MCF 10A (cell line): ENCODE results near the gene CACNA1C. TPM values are rescaled to one million over a fixed set of nuclear protein-coding genes. Genes with fewer than 3 reads are reported as not detected.

ENCODE experiments used
- BruUV-seq: library from RNA; stranded (reverse); fragments of 400-500 nt; replicated peaks from 2 replicates; lab custom pipeline; 2021; lab: Mats Ljungman, UMichigan
- CTCF ChIA-PET: fragments of 300-600 bp; sonication (Branson Sonifier 250); formaldehyde crosslinking; extraction: SDS; loops from one replicate; lab custom pipeline; 2021; ENCODE audit warnings: antibody characterized with exemption, inconsistent platforms; lab: Yijun Ruan, JAX
- POLR2A ChIA-PET: fragments of 300-600, 350-650 bp; sonication (Branson Sonifier 250); formaldehyde crosslinking; extraction: SDS; loops from one replicate; lab custom pipeline; 2020; ENCODE audit warnings: antibody characterized with exemption, inconsistent platforms; lab: Yijun Ruan, JAX
- DNase-seq: peaks from one replicate; pipeline ENCODE4 v3.0.0-alpha.2; 2018; ENCODE audit not compliant: unreplicated experiment
- H3K27ac Mint-ChIP-seq: one replicate; pipeline ENCODE4 v1.8.0; 2022; ENCODE audit warnings: mild to moderate bottlenecking, low read depth, mixed read lengths; ENCODE audit not compliant: unreplicated experiment
- H3K27me3 Mint-ChIP-seq: one replicate; pipeline ENCODE4 v1.8.0; 2022; ENCODE audit warnings: mixed read lengths; ENCODE audit not compliant: insufficient read depth, unreplicated experiment
- H3K36me3 Mint-ChIP-seq: one replicate; pipeline ENCODE4 v1.8.0; 2022; ENCODE audit warnings: mild to moderate bottlenecking, moderate library complexity, mixed read lengths; ENCODE audit not compliant: insufficient read depth, unreplicated experiment
- H3K4me1 Mint-ChIP-seq: one replicate; pipeline ENCODE4 v1.8.0; 2022; ENCODE audit warnings: mixed read lengths; ENCODE audit not compliant: insufficient read depth, unreplicated experiment
- H3K4me3 Mint-ChIP-seq: one replicate; pipeline ENCODE4 v1.8.0; 2022; ENCODE audit warnings: mild to moderate bottlenecking, moderate library complexity, mixed read lengths; ENCODE audit not compliant: unreplicated experiment
- H3K9me3 Mint-ChIP-seq: one replicate; pipeline ENCODE4 v1.8.0; 2022; ENCODE audit warnings: mixed read lengths; ENCODE audit not compliant: unreplicated experiment
- CTCF ChIP-seq: fragments of 200-600 bp; IDR thresholded peaks from one replicate; pipeline ENCODE4 v1.8.0; 2022; ENCODE audit warnings: antibody characterized with exemption, mild to moderate bottlenecking; ENCODE audit not compliant: unreplicated experiment
- intact Hi-C: fragments of 100-400 bp; cut with micrococcal nuclease; formaldehyde crosslinking; loops from 2 replicates; pipeline ENCODE4 v1.14.1; 2022
- total RNA-seq: library from RNA; stranded (reverse); gene quantifications from 2 replicates; pipeline ENCODE4 v1.2.3, GENCODE V29; 2022

CACNA1C gene
- total RNA-seq, 1 experiment from 2014 or later, result not detected

- POLR2A ChIA-PET, result interaction anchor here (0.8 kb wide), 1 partner anchor 104 kb away, joined by 3 read pairs; no protein-coding TSS in a partner anchor
- no peak for DNase-seq
- Mint-ChIP-seq H3K9me3 (no peaks in the 10 kb centered on the region), H3K36me3 (no peaks in the 10 kb centered on the region), H3K27me3 (no peaks in the 10 kb centered on the region), H3K4me3 (no peak overlapping the region), H3K4me1 (no peaks in the 10 kb centered on the region), H3K27ac (no peak overlapping the region)
- no peak for TF ChIP-seq CTCF
- CTCF ChIA-PET, result interaction anchor here (0.5 to 0.7 kb wide), 2 partner anchors 27 to 39 kb away, joined by 3 read pairs; no protein-coding TSS in a partner anchor
- no TSS peak for BruUV-seq
- intact Hi-C loops, result no loop called here
Measured at GRCh38 chr12:2233034-2233433, 180.2 kb downstream of the CACNA1C start.

GRCh38 chr12:2234091-2234490 is 181.3 kb downstream of the CACNA1C start:
- intact Hi-C loops, result no loop called here
- BruUV-seq, result no TSS peak
- DNase-seq, result no peak
- no peak overlapping the region for H3K4me3 Mint-ChIP-seq
- H3K9me3 Mint-ChIP-seq, result no peaks in the 10 kb centered on the region
- POLR2A ChIA-PET, result interaction anchor here (0.8 kb wide), 1 partner anchor 105 kb away, joined by 3 read pairs; no protein-coding TSS in a partner anchor
- no peak for TF ChIP-seq CTCF
- CTCF ChIA-PET, result interaction anchor here (1.3 kb wide), 1 partner anchor 9 kb away, joined by 3 read pairs; no protein-coding TSS in a partner anchor
- no peaks in the 10 kb centered on the region for H3K36me3 Mint-ChIP-seq
- no peaks in the 10 kb centered on the region for H3K27me3 Mint-ChIP-seq
- no peaks in the 10 kb centered on the region for H3K4me1 Mint-ChIP-seq
- H3K27ac Mint-ChIP-seq, result no peak overlapping the region

GRCh38 chr12:2234646-2235350 is 182.0 kb downstream of the CACNA1C start:
- no TSS peak for BruUV-seq
- Mint-ChIP-seq H3K27ac (no peak overlapping the region), H3K4me3 (no peak overlapping the region), H3K9me3 (no peaks in the 10 kb centered on the region), H3K27me3 (no peaks in the 10 kb centered on the region), H3K4me1 (no peaks in the 10 kb centered on the region), H3K36me3 (no peaks in the 10 kb centered on the region)
- CTCF ChIA-PET, result interaction anchor here (1.0 to 1.3 kb wide), 2 partner anchors 8 to 295 kb away, joined by 3 read pairs; no protein-coding TSS in a partner anchor
- intact Hi-C loops, result no loop called here
- TF ChIP-seq CTCF, result no peak
- POLR2A ChIA-PET, result no interaction called here
- no peak for DNase-seq

- Mint-ChIP-seq H3K9me3 (no peaks in the 10 kb centered on the region), H3K4me1 (no peaks in the 10 kb centered on the region), H3K36me3 (no peaks in the 10 kb centered on the region), H3K27me3 (no peaks in the 10 kb centered on the region), H3K27ac (no peak overlapping the region), H3K4me3 (no peak overlapping the region)
- BruUV-seq, result no TSS peak
- no peak for DNase-seq
- ChIA-PET POLR2A (no interaction called here), CTCF (no interaction called here)
- TF ChIP-seq CTCF, result no peak
- intact Hi-C loops, result no loop called here
Measured at GRCh38 chr12:2236506-2237294, 183.9 kb downstream of the CACNA1C start.
